ENCODE results near the gene PPFIA4. TPM values are rescaled to one million over a fixed set of nuclear protein-coding genes. Genes with fewer than 3 reads are reported as not detected.

The PPFIA4 gene
- total and polyA plus RNA-seq, 2 of the 4 experiments (the other 2 are of a cell fraction) = 5.4 to 13.7 TPM

- in situ Hi-C loops (cut with MboI; ENCODE audit: low sequenced_read_pairs) (no loop called here), intact Hi-C loops (cut with micrococcal nuclease) (no loop called here), dilution Hi-C loops (cut with HindIII; ENCODE audit: low sequenced_read_pairs, unreplicated experiment) (no loop called here)
- no peaks in the 10 kb centered on the region for H3K79me1 ChIP-seq (ENCODE audit: low read depth in 1 of 2, low read length in 2 of 2)
- no peak overlapping the region for H4K5ac ChIP-seq (ENCODE audit: low read depth, low read length)
- no peaks in the 10 kb centered on the region for H3K9me1 ChIP-seq (ENCODE audit: insufficient read depth, low read length)
- no peak overlapping the region for H2BK20ac ChIP-seq (ENCODE audit: low read depth, low read length)
- H3K23ac ChIP-seq (ENCODE audit: low read depth, low read length) = no peak overlapping the region
- H3K27ac ChIP-seq (ENCODE audit: insufficient read depth, low read length) = no peak overlapping the region
- no peak for ATAC-seq (ENCODE audit: low read depth)
- BruUV-seq (replicated peaks) = no TSS peak
- no peaks in the 10 kb centered on the region; the same call in 1 of the 2 replicates for H3K27me3 ChIP-seq (ENCODE audit: control insufficient read depth, insufficient read depth, low read length)
- H2AFZ ChIP-seq (replicated peaks; ENCODE audit: low read length, poor library complexity) = no peak overlapping the region
- no peak for TF ChIP-seq SMC3 (IDR thresholded peaks at IDR 0.05; ENCODE audit: low read depth, low read length)
- no peak for TF ChIP-seq RAD21 (IDR thresholded peaks at IDR 0.05; ENCODE audit: low read length)
- no peak for TF ChIP-seq NFE2L2 (IDR thresholded peaks at IDR 0.05; ENCODE audit: low read depth, low read length)
- no peak for TF ChIP-seq MAZ (IDR thresholded peaks at IDR 0.05; ENCODE audit: borderline replicate concordance, low read depth, low read length)
- no peak for TF ChIP-seq CHD1 (IDR thresholded peaks at IDR 0.05; ENCODE audit: low read depth, low read length)
- no peak for TF ChIP-seq USF2 (IDR thresholded peaks at IDR 0.05; ENCODE audit: low read depth, low read length)
- no peak for TF ChIP-seq RCOR1 (IDR thresholded peaks at IDR 0.05; ENCODE audit: insufficient replicate concordance, low read length)
- no peak for TF ChIP-seq BHLHE40 (IDR thresholded peaks at IDR 0.05; ENCODE audit: low read depth, low read length)
- TF ChIP-seq MXI1 (IDR thresholded peaks at IDR 0.05; ENCODE audit: borderline replicate concordance, low read depth, low read length) = no peak
- TF ChIP-seq CEBPB (IDR thresholded peaks at IDR 0.05; ENCODE audit: low read depth, low read length) = no peak
- no peak for TF ChIP-seq RFX5 (IDR thresholded peaks at IDR 0.05; ENCODE audit: low read depth, low read length)
- TF ChIP-seq MAFK (IDR thresholded peaks at IDR 0.05; ENCODE audit: low read depth, low read length) = no peak
- no peak for TF ChIP-seq POLR2A (IDR thresholded peaks at IDR 0.05; ENCODE audit: low read depth, low read length)
- no peak for TF ChIP-seq CTCF (conservative IDR thresholded peaks at IDR 0.05; ENCODE audit: low read depth, low read length)
- no peak for TF ChIP-seq ELK1 (IDR thresholded peaks at IDR 0.05; ENCODE audit: borderline replicate concordance, low read depth, low read length)
- TF ChIP-seq FOS (IDR thresholded peaks at IDR 0.05; ENCODE audit: low read depth, low read length) = no peak
- no peak overlapping the region for H4K8ac ChIP-seq (ENCODE audit: low read depth in 2 of 2, low read length in 2 of 2)
- no peak overlapping the region for H2BK5ac ChIP-seq (ENCODE audit: low read depth, low read length, poor library complexity, severe bottlenecking)
- no peak overlapping the region for H3K18ac ChIP-seq (ENCODE audit: low read depth, low read length)
- DNase-seq = no peak
- H2AK9ac ChIP-seq (replicated peaks; ENCODE audit: low read depth, low read length, poor library complexity) = no peak overlapping the region
- H2BK15ac ChIP-seq (ENCODE audit: low read depth, low read length) = no peak overlapping the region
- peaks cover 10% of the 10 kb centered on the region for H3K36me3 ChIP-seq (ENCODE audit: control insufficient read depth, insufficient read depth, low read length)
- 20% methylated on average over 1 of the region's 2 CpGs; no CpG with 5 or more reads in 1 of the 2 experiments for WGBS, 2 experiments (ENCODE audit: extremely low coverage in 2 of 2, insufficient read length in 1 of 2)
- no peak overlapping the region for H3K9ac ChIP-seq (ENCODE audit: low read depth, low read length)
- H3K4me3 ChIP-seq (ENCODE audit: insufficient read depth, low read depth, low read length) = no peak overlapping the region
- ChIA-PET POLR2A (ENCODE audit: unreplicated experiment) (no interaction called here), CTCF (interaction anchor here (1.1 kb wide), 3 partner anchors 13 to 201 kb away, joined by 4 to 5 read pairs (median 4); no protein-coding TSS in a partner anchor)
- H3K4me2 ChIP-seq (ENCODE audit: low read depth, low read length) = no peak overlapping the region
- H3K9me3 ChIP-seq (ENCODE audit: control insufficient read depth, insufficient read depth, low read length) = no peaks in the 10 kb centered on the region
- no peak overlapping the region for H3K4ac ChIP-seq (ENCODE audit: low read depth, low read length)
- H2BK120ac ChIP-seq (ENCODE audit: low read depth, low read length) = no peak overlapping the region
- H4K20me1 ChIP-seq (ENCODE audit: insufficient read depth, low read length) = no peaks in the 10 kb centered on the region; the same call in 1 of the 2 replicates
- H3K56ac ChIP-seq (ENCODE audit: extremely low read depth, insufficient read depth, low read length) = no peak overlapping the region
- no peaks in the 10 kb centered on the region for H3K4me1 ChIP-seq (ENCODE audit: control insufficient read depth, insufficient read depth, low read length)
- H2AK5ac ChIP-seq (ENCODE audit: low read depth, low read length) = no peak overlapping the region
- no peak overlapping the region for H3K14ac ChIP-seq (replicated peaks; ENCODE audit: low read depth, low read length)
- H4K91ac ChIP-seq (ENCODE audit: insufficient read depth, low read depth, low read length) = no peak overlapping the region
Measured at GRCh38 chr1:203065986-203066385, 39.7 kb downstream of the PPFIA4 start.
